Measurements from ENCODE around the gene GIMAP1.

GIMAP1 gene

GRCh38 chr7:150756166-150756565, 39.8 kb downstream of the GIMAP1 start:
- H2AFZ ChIP-seq (ENCODE audit: low read length): no peak overlapping the region

GRCh38 chr7:150756858-150757257, 40.4 kb downstream of the GIMAP1 start:
- no peak overlapping the region for H3K4me3 ChIP-seq (ENCODE audit: low read length in 2 of 2)
- WGBS, 2 donors (ENCODE audit: extremely low coverage in 2 of 2, insufficient read length in 2 of 2, insufficient replicate concordance in 1 of 2): no CpG with 5 or more reads among the region's 1 CpG
- no peaks in the 10 kb centered on the region for H3K79me1 ChIP-seq (ENCODE audit: low read depth, low read length)
- H2BK15ac ChIP-seq (ENCODE audit: low read length): no peak overlapping the region
- no peak overlapping the region for H3K27ac ChIP-seq (replicated peaks; ENCODE audit: low read length)
- H3K27me3 ChIP-seq (ENCODE audit: control insufficient read depth in 3 of 3, insufficient read depth in 3 of 3, low read depth in 1 of 3, low read length in 3 of 3): no peaks in the 10 kb centered on the region
- H3K18ac ChIP-seq (ENCODE audit: low read length): no peak overlapping the region
- no peaks in the 10 kb centered on the region for H3K9me3 ChIP-seq (replicated peaks in 1 of 2; ENCODE audit: control insufficient read depth in 2 of 2, insufficient read depth in 1 of 2, low read depth in 1 of 2, low read length in 2 of 2)
- no peak for DNase-seq (ENCODE audit: low spot score)
- H2BK12ac ChIP-seq (ENCODE audit: low read length): no peak overlapping the region
- no peak overlapping the region for H4K91ac ChIP-seq (ENCODE audit: low read depth, low read length, poor library complexity)
- no peak overlapping the region for H4K8ac ChIP-seq (ENCODE audit: low read depth, low read length)
- no peak overlapping the region for H2AFZ ChIP-seq (ENCODE audit: low read length)
- H2BK5ac ChIP-seq (ENCODE audit: low read length): no peak overlapping the region
- no peaks in the 10 kb centered on the region for H3K4me1 ChIP-seq (ENCODE audit: control insufficient read depth in 2 of 2, insufficient read depth in 1 of 2, low read depth in 1 of 2, low read length in 2 of 2)
- no peak overlapping the region for H3K14ac ChIP-seq (ENCODE audit: low read length)
- no peak overlapping the region for H3K4me2 ChIP-seq (ENCODE audit: insufficient read depth, low read length, poor library complexity, severe bottlenecking)
- H2BK120ac ChIP-seq (ENCODE audit: low read depth, low read length): no peak overlapping the region
- no peak overlapping the region for H3K23ac ChIP-seq (ENCODE audit: low read depth, low read length, poor library complexity)
- no peak overlapping the region for H3K4ac ChIP-seq (ENCODE audit: low read length)
- H3K36me3 ChIP-seq (replicated peaks in 1 of 2; ENCODE audit: control insufficient read depth in 2 of 2, insufficient read depth in 2 of 2, low read length in 2 of 2): no peaks in the 10 kb centered on the region
- H2AK5ac ChIP-seq (ENCODE audit: low read depth, low read length): no peak overlapping the region
- no peak overlapping the region for H3K9ac ChIP-seq (ENCODE audit: low read depth, low read length, poor library complexity)

More at GRCh38 chr7:150756166-150756565, 39.8 kb downstream of the GIMAP1 start:
- no peak overlapping the region for H2BK120ac ChIP-seq (ENCODE audit: low read depth, low read length)
- H4K8ac ChIP-seq (ENCODE audit: low read depth, low read length): no peak overlapping the region
- H2BK12ac ChIP-seq (ENCODE audit: low read length): no peak overlapping the region
- no peaks in the 10 kb centered on the region for H3K9me3 ChIP-seq (replicated peaks in 1 of 2; ENCODE audit: control insufficient read depth in 2 of 2, insufficient read depth in 1 of 2, low read depth in 1 of 2, low read length in 2 of 2)
- no peaks in the 10 kb centered on the region for H3K79me1 ChIP-seq (ENCODE audit: low read depth, low read length)
- H3K23ac ChIP-seq (ENCODE audit: low read depth, low read length, poor library complexity): no peak overlapping the region
- H3K14ac ChIP-seq (ENCODE audit: low read length): no peak overlapping the region
- no peak overlapping the region for H3K4ac ChIP-seq (ENCODE audit: low read length)
- no peak overlapping the region for H3K9ac ChIP-seq (ENCODE audit: low read depth, low read length, poor library complexity)
- H3K27ac ChIP-seq (replicated peaks; ENCODE audit: low read length): no peak overlapping the region
- H3K36me3 ChIP-seq (replicated peaks in 1 of 2; ENCODE audit: control insufficient read depth in 2 of 2, insufficient read depth in 2 of 2, low read length in 2 of 2): no peaks in the 10 kb centered on the region
- no peaks in the 10 kb centered on the region for H3K4me1 ChIP-seq (ENCODE audit: control insufficient read depth in 2 of 2, insufficient read depth in 1 of 2, low read depth in 1 of 2, low read length in 2 of 2)
- H2AK5ac ChIP-seq (ENCODE audit: low read depth, low read length): no peak overlapping the region
- H3K4me3 ChIP-seq (ENCODE audit: low read length in 2 of 2): no peak overlapping the region
- H3K27me3 ChIP-seq (ENCODE audit: control insufficient read depth in 3 of 3, insufficient read depth in 3 of 3, low read depth in 1 of 3, low read length in 3 of 3): no peaks in the 10 kb centered on the region
- no peak overlapping the region for H2BK15ac ChIP-seq (ENCODE audit: low read length)
- no peak overlapping the region for H3K4me2 ChIP-seq (ENCODE audit: insufficient read depth, low read length, poor library complexity, severe bottlenecking)
- H2BK5ac ChIP-seq (ENCODE audit: low read length): no peak overlapping the region
- DNase-seq (ENCODE audit: low spot score): no peak
- H3K18ac ChIP-seq (ENCODE audit: low read length): no peak overlapping the region
- WGBS, 2 donors (ENCODE audit: extremely low coverage in 2 of 2, insufficient read length in 2 of 2, insufficient replicate concordance in 1 of 2): no CpG with 5 or more reads among the region's 3 CpGs
- H4K91ac ChIP-seq (ENCODE audit: low read depth, low read length, poor library complexity): no peak overlapping the region

GRCh38 chr7:150759479-150759878, 43.1 kb downstream of the GIMAP1 start:
- H3K4me2 ChIP-seq (ENCODE audit: insufficient read depth, low read length, poor library complexity, severe bottlenecking): no peak overlapping the region
- no peak overlapping the region for H2AK5ac ChIP-seq (ENCODE audit: low read depth, low read length)
- no peak overlapping the region for H4K91ac ChIP-seq (ENCODE audit: low read depth, low read length, poor library complexity)
- no peak overlapping the region for H4K8ac ChIP-seq (ENCODE audit: low read depth, low read length)
- H3K4ac ChIP-seq (ENCODE audit: low read length): no peak overlapping the region
- no peak overlapping the region for H2BK12ac ChIP-seq (ENCODE audit: low read length)
- no peak overlapping the region for H3K18ac ChIP-seq (ENCODE audit: low read length)
- H3K27me3 ChIP-seq (ENCODE audit: control insufficient read depth in 3 of 3, insufficient read depth in 3 of 3, low read depth in 1 of 3, low read length in 3 of 3): no peaks in the 10 kb centered on the region
- no peak overlapping the region for H3K9ac ChIP-seq (ENCODE audit: low read depth, low read length, poor library complexity)
- no peak overlapping the region for H2BK5ac ChIP-seq (ENCODE audit: low read length)
- H2BK120ac ChIP-seq (ENCODE audit: low read depth, low read length): no peak overlapping the region
- no peaks in the 10 kb centered on the region for H3K9me3 ChIP-seq (replicated peaks in 1 of 2; ENCODE audit: control insufficient read depth in 2 of 2, insufficient read depth in 1 of 2, low read depth in 1 of 2, low read length in 2 of 2)
- no peak overlapping the region for H2BK15ac ChIP-seq (ENCODE audit: low read length)
- no peak overlapping the region for H3K14ac ChIP-seq (ENCODE audit: low read length)
- H3K79me1 ChIP-seq (ENCODE audit: low read depth, low read length): no peaks in the 10 kb centered on the region
- H3K27ac ChIP-seq (replicated peaks; ENCODE audit: low read length): no peak overlapping the region
- no peak for DNase-seq (ENCODE audit: low spot score)
- no peaks in the 10 kb centered on the region for H3K4me1 ChIP-seq (ENCODE audit: control insufficient read depth in 2 of 2, insufficient read depth in 1 of 2, low read depth in 1 of 2, low read length in 2 of 2)
- H2AFZ ChIP-seq (ENCODE audit: low read length): no peak overlapping the region
- WGBS, 2 donors (ENCODE audit: extremely low coverage in 2 of 2, insufficient read length in 2 of 2, insufficient replicate concordance in 1 of 2): no CpG with 5 or more reads among the region's 1 CpG
- H3K4me3 ChIP-seq (ENCODE audit: low read length in 2 of 2): no peak overlapping the region
- no peak overlapping the region for H3K23ac ChIP-seq (ENCODE audit: low read depth, low read length, poor library complexity)
- no peaks in the 10 kb centered on the region for H3K36me3 ChIP-seq (replicated peaks in 1 of 2; ENCODE audit: control insufficient read depth in 2 of 2, insufficient read depth in 2 of 2, low read length in 2 of 2)

- Histone ChIP-seq H3K36me3 (replicated peaks in 1 of 2; ENCODE audit: control insufficient read depth in 2 of 2, insufficient read depth in 2 of 2, low read length in 2 of 2) (no peaks in the 10 kb centered on the region), H3K23ac (ENCODE audit: low read depth, low read length, poor library complexity) (no peak overlapping the region), H3K9ac (ENCODE audit: low read depth, low read length, poor library complexity) (no peak overlapping the region), H4K8ac (ENCODE audit: low read depth, low read length) (no peak overlapping the region), H3K4ac (ENCODE audit: low read length) (no peak overlapping the region), H2AK5ac (ENCODE audit: low read depth, low read length) (no peak overlapping the region), H3K4me2 (ENCODE audit: insufficient read depth, low read length, poor library complexity, severe bottlenecking) (no peak overlapping the region), H2AFZ (ENCODE audit: low read length) (no peak overlapping the region), H2BK15ac (ENCODE audit: low read length) (no peak overlapping the region), H3K27ac (replicated peaks; ENCODE audit: low read length) (no peak overlapping the region), H3K27me3 (ENCODE audit: control insufficient read depth in 3 of 3, insufficient read depth in 3 of 3, low read depth in 1 of 3, low read length in 3 of 3) (no peaks in the 10 kb centered on the region), H3K9me3 (replicated peaks in 1 of 2; ENCODE audit: control insufficient read depth in 2 of 2, insufficient read depth in 1 of 2, low read depth in 1 of 2, low read length in 2 of 2) (no peaks in the 10 kb centered on the region), H3K18ac (ENCODE audit: low read length) (no peak overlapping the region), H2BK120ac (ENCODE audit: low read depth, low read length) (no peak overlapping the region), H4K91ac (ENCODE audit: low read depth, low read length, poor library complexity) (no peak overlapping the region), H3K14ac (ENCODE audit: low read length) (no peak overlapping the region), H2BK12ac (ENCODE audit: low read length) (no peak overlapping the region), H2BK5ac (ENCODE audit: low read length) (no peak overlapping the region), H3K4me1 (ENCODE audit: control insufficient read depth in 2 of 2, insufficient read depth in 1 of 2, low read depth in 1 of 2, low read length in 2 of 2) (no peaks in the 10 kb centered on the region), H3K79me1 (ENCODE audit: low read depth, low read length) (no peaks in the 10 kb centered on the region), H3K4me3 (ENCODE audit: low read length in 2 of 2) (no peak overlapping the region)
- DNase-seq (ENCODE audit: low spot score): no peak
These were observed 49.9 kb downstream of the GIMAP1 start for GRCh38 chr7:150766334-150766709.

Measured in neuronal stem cell (in vitro differentiated cells).